ENCODE results near the gene CCL20. TPM values are rescaled to one million over a fixed set of nuclear protein-coding genes. Genes with fewer than 3 reads are reported as not detected.

The CCL20 gene
- total and polyA plus RNA-seq, 2 of the 8 experiments (the other 6 are each of a cell fraction or from before 2014, with no cell fraction given) = not detected

DNA sequence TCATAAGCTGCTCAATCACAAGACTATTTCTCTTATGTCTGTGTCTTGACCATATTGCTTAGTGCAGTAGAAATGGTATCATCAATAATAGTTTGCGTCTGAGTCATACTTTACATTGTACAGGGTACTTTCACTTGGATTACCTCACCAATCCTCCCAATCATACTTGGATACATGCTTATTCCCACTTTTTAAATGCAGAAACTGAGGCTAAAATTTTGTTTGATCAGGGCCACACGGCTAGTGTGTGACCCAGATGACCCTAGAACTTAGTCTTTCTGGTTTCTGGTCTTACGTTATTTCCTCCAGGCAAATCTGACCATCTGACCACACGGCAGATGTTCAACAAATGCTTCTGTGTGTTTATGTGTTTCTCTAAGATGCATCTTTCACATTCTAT, 23.8 kb upstream of the CCL20 start (continued):
- TF ChIP-seq, protein P1, sequence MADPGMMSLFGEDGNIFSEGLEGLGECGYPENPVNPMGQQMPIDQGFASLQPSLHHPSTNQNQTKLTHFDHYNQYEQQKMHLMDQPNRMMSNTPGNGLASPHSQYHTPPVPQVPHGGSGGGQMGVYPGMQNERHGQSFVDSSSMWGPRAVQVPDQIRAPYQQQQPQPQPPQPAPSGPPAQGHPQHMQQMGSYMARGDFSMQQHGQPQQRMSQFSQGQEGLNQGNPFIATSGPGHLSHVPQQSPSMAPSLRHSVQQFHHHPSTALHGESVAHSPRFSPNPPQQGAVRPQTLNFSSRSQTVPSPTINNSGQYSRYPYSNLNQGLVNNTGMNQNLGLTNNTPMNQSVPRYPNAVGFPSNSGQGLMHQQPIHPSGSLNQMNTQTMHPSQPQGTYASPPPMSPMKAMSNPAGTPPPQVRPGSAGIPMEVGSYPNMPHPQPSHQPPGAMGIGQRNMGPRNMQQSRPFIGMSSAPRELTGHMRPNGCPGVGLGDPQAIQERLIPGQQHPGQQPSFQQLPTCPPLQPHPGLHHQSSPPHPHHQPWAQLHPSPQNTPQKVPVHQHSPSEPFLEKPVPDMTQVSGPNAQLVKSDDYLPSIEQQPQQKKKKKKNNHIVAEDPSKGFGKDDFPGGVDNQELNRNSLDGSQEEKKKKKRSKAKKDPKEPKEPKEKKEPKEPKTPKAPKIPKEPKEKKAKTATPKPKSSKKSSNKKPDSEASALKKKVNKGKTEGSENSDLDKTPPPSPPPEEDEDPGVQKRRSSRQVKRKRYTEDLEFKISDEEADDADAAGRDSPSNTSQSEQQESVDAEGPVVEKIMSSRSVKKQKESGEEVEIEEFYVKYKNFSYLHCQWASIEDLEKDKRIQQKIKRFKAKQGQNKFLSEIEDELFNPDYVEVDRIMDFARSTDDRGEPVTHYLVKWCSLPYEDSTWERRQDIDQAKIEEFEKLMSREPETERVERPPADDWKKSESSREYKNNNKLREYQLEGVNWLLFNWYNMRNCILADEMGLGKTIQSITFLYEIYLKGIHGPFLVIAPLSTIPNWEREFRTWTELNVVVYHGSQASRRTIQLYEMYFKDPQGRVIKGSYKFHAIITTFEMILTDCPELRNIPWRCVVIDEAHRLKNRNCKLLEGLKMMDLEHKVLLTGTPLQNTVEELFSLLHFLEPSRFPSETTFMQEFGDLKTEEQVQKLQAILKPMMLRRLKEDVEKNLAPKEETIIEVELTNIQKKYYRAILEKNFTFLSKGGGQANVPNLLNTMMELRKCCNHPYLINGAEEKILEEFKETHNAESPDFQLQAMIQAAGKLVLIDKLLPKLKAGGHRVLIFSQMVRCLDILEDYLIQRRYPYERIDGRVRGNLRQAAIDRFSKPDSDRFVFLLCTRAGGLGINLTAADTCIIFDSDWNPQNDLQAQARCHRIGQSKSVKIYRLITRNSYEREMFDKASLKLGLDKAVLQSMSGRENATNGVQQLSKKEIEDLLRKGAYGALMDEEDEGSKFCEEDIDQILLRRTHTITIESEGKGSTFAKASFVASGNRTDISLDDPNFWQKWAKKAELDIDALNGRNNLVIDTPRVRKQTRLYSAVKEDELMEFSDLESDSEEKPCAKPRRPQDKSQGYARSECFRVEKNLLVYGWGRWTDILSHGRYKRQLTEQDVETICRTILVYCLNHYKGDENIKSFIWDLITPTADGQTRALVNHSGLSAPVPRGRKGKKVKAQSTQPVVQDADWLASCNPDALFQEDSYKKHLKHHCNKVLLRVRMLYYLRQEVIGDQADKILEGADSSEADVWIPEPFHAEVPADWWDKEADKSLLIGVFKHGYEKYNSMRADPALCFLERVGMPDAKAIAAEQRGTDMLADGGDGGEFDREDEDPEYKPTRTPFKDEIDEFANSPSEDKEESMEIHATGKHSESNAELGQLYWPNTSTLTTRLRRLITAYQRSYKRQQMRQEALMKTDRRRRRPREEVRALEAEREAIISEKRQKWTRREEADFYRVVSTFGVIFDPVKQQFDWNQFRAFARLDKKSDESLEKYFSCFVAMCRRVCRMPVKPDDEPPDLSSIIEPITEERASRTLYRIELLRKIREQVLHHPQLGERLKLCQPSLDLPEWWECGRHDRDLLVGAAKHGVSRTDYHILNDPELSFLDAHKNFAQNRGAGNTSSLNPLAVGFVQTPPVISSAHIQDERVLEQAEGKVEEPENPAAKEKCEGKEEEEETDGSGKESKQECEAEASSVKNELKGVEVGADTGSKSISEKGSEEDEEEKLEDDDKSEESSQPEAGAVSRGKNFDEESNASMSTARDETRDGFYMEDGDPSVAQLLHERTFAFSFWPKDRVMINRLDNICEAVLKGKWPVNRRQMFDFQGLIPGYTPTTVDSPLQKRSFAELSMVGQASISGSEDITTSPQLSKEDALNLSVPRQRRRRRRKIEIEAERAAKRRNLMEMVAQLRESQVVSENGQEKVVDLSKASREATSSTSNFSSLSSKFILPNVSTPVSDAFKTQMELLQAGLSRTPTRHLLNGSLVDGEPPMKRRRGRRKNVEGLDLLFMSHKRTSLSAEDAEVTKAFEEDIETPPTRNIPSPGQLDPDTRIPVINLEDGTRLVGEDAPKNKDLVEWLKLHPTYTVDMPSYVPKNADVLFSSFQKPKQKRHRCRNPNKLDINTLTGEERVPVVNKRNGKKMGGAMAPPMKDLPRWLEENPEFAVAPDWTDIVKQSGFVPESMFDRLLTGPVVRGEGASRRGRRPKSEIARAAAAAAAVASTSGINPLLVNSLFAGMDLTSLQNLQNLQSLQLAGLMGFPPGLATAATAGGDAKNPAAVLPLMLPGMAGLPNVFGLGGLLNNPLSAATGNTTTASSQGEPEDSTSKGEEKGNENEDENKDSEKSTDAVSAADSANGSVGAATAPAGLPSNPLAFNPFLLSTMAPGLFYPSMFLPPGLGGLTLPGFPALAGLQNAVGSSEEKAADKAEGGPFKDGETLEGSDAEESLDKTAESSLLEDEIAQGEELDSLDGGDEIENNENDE (IDR thresholded peaks at IDR 0.05; ENCODE audit: insufficient replicate concordance, low read length) = no peak
- TF ChIP-seq EGR1 (IDR thresholded peaks at IDR 0.05; ENCODE audit: borderline replicate concordance, low read depth, low read length) (no peak), RXRA (IDR thresholded peaks at IDR 0.05; ENCODE audit: insufficient read depth, low read depth, low read length) (no peak), TAF1 (IDR thresholded peaks at IDR 0.05; ENCODE audit: low read depth, low read length) (no peak), SIN3A (conservative IDR thresholded peaks at IDR 0.05 in 1 of 2, IDR thresholded peaks at IDR 0.05 in 1 of 2; ENCODE audit: low read depth in 1 of 2, low read length in 2 of 2) (no peak), BRCA1 (IDR thresholded peaks at IDR 0.05; ENCODE audit: low read depth, low read length) (no peak), CBX8 (IDR thresholded peaks at IDR 0.05; ENCODE audit: borderline replicate concordance, low read depth, low read length) (no peak), CREB1 (IDR thresholded peaks at IDR 0.05) (no peak), RBBP5 (IDR thresholded peaks at IDR 0.05; ENCODE audit: borderline replicate concordance, low read depth, low read length) (no peak), SP4 (IDR thresholded peaks at IDR 0.05; ENCODE audit: low read length) (no peak), GABPA (IDR thresholded peaks at IDR 0.05; ENCODE audit: borderline replicate concordance, insufficient read depth, low read length) (no peak)
- TF ChIP-seq, protein P2, sequence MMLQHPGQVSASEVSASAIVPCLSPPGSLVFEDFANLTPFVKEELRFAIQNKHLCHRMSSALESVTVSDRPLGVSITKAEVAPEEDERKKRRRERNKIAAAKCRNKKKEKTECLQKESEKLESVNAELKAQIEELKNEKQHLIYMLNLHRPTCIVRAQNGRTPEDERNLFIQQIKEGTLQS (IDR thresholded peaks at IDR 0.05; ENCODE audit: insufficient read depth, low read depth, low read length) = no peak

Data from H1 (cell line).